Measurements from ENCODE around the gene PPP1R16B. TPM values are rescaled to one million over a fixed set of nuclear protein-coding genes. Genes with fewer than 3 reads are reported as not detected.

Gene PPP1R16B
- total RNA-seq, 2 experiments from 2014 or later: 65.3 to 65.4 TPM

DNA sequence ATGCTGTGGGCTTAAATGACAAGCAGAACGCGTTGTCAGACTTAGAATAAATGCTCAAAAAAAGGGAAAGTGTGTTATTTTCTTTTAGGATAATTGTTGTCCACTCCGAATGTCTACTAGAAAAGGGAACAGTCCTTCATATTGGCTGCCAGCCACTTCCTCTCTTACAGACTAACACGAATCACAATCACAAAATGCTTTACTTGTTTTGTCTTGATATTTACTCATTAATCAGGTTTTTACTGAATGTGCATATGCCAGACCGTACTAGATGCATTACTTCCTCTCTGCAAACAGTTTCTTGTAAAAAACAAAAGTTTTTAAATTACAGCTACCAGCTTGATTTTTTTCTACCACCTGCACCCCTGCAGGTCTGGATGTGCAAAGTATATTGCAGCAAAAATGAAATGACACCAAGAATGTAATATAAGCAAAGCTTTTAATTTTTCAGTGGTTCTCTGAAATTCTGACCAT is 157.5 kb downstream of the PPP1R16B start:
- Mint-ChIP-seq H3K27ac (peak overlapping the region; percentile 96), H3K4me3 (peak overlapping the region; percentile 97), H3K36me3 (peaks cover 15% of the 10 kb centered on the region)

DNA sequence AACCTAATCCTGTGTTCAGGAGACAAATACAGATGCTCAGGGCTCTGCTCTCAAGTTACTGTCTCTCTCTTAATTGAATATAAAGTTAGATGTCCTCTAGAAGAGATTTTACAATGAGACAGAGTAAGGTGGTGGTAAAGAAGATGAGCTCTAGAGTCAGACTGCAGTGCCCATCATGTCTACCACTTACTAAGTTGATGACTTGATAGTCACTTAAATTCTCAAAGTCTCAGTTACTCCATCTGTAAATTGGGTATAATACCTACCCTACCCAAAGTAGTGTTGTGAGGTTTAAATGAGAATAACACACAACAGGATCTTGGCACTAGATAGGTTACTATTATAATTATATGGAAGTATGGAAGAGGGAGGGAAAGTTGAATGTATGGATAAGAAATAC is 158.2 kb downstream of the PPP1R16B start:
- peaks cover 34% of the 10 kb centered on the region for H3K4me1 Mint-ChIP-seq
- DNase-seq: no peak
- H3K36me3 Mint-ChIP-seq: peaks cover 16% of the 10 kb centered on the region
- no peak overlapping the region for H3K27ac Mint-ChIP-seq
- H3K9me3 Mint-ChIP-seq: no peaks in the 10 kb centered on the region
- no peak overlapping the region for H3K4me3 Mint-ChIP-seq
- H3K27me3 Mint-ChIP-seq: no peaks in the 10 kb centered on the region

More for the DNA sequence above, 157.5 kb downstream of the PPP1R16B start:
- Mint-ChIP-seq H3K9me3 (no peaks in the 10 kb centered on the region), H3K27me3 (no peaks in the 10 kb centered on the region), H3K4me1 (peaks cover 34% of the 10 kb centered on the region)
- no peak for DNase-seq

GRCh38 chr20:38965264-38965663 is 159.8 kb downstream of the PPP1R16B start:
- Mint-ChIP-seq H3K4me3 (no peak overlapping the region), H3K27ac (no peak overlapping the region), H3K27me3 (no peaks in the 10 kb centered on the region), H3K4me1 (peaks cover 34% of the 10 kb centered on the region), H3K9me3 (no peaks in the 10 kb centered on the region), H3K36me3 (peaks cover 17% of the 10 kb centered on the region)
- no peak for DNase-seq

DNA sequence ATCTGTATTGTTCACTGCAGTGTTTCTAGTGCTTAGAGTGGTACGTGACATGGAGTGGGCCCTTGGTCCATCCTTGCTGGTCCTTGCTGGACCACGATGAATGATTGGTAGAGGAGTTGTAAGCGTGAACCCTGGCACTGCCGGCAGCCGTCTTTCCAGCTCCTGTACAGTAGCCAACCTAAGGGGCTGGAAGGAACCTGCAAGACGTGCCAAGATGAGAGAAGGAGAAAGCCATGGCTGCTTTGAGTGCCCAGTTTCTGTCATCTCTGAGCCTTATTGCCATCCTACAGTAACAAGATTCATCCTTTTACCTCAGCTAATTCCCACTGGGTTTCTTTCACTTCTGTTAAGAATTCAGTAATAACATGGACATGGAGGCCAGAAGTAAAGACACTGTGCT is 162.6 kb downstream of the PPP1R16B start:
- Mint-ChIP-seq H3K36me3 (peaks cover 14% of the 10 kb centered on the region), H3K9me3 (no peaks in the 10 kb centered on the region), H3K27ac (no peak overlapping the region), H3K4me3 (no peak overlapping the region), H3K27me3 (no peaks in the 10 kb centered on the region), H3K4me1 (peaks cover 17% of the 10 kb centered on the region)
- no peak for DNase-seq

GRCh38 chr20:38969708-38970107 is 164.2 kb downstream of the PPP1R16B start:
- DNase-seq: no peak
- H3K27me3 Mint-ChIP-seq: no peaks in the 10 kb centered on the region
- H3K4me1 Mint-ChIP-seq: peaks cover 14% of the 10 kb centered on the region
- H3K4me3 Mint-ChIP-seq: no peak overlapping the region
- H3K36me3 Mint-ChIP-seq: peaks cover 18% of the 10 kb centered on the region
- no peak overlapping the region for H3K27ac Mint-ChIP-seq
- no peaks in the 10 kb centered on the region for H3K9me3 Mint-ChIP-seq

DNA sequence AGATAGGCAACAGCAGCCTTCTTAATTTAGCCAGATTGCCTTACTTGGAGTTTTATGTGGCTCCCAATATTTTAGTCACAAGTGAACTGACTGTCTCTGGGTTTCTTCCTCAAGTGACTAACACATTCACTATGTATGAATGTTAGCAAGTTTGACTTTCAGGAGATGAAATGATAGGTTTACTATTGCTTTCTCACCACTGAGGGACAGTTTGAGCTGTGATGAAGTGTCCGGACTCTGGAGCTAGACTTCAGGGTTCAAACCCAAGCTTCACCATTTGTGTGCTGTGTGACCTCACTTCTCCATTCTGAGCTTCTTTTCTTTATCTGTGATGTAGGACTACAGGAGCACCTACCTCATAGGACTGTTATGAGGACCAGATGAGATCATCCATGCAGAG is 164.8 kb downstream of the PPP1R16B start:
- no peaks in the 10 kb centered on the region for H3K27me3 Mint-ChIP-seq
- no peak overlapping the region for H3K4me3 Mint-ChIP-seq

More for the DNA sequence above, 164.8 kb downstream of the PPP1R16B start:
- DNase-seq: no peak
- Mint-ChIP-seq H3K27ac (no peak overlapping the region), H3K4me1 (peaks cover 12% of the 10 kb centered on the region), H3K36me3 (peaks cover 17% of the 10 kb centered on the region), H3K9me3 (no peaks in the 10 kb centered on the region)

Other genes with a start within 250 kb of the PPP1R16B start
- gene ADIG, start 224.5 kb upstream of the PPP1R16B start, total RNA-seq: not detected
- gene ARHGAP40, start 203.9 kb upstream of the PPP1R16B start, total RNA-seq: under 1 TPM in 1 of 2 experiments, not detected in 1; 0.12 TPM
- gene SLC32A1, start 81.2 kb upstream of the PPP1R16B start, total RNA-seq: not detected
- 1 to 10 TPM; 7.3 to 7.5 TPM for gene ACTR5, start 57.2 kb upstream of the PPP1R16B start, total RNA-seq
- 10 to 100 TPM; 11.8 to 14.2 TPM for gene FAM83D, start 120.7 kb downstream of the PPP1R16B start, total RNA-seq
- 10 to 100 TPM; 16.9 to 17.0 TPM for gene DHX35, start 156.6 kb downstream of the PPP1R16B start, total RNA-seq

All from activated naive CD8-positive, alpha-beta T cell treated with anti-CD3 and anti-CD28 coated beads for 36 hours (primary cell).